T-helper 2 cell (primary cell): ENCODE measurements around the gene OTOA.
"Not testable (repeated sequence)": the region's sequence is repeated elsewhere in the genome, so short reads cannot be mapped to it uniquely, and the experiment has no call there.

Source experiments
- DNase-seq, 5 experiments: peaks; one replicate each; pipeline versions ENCODE4 v3.0.0 to v3.0.0-alpha.2; 2012 to 2022
- total RNA-seq, 2 donors: gene quantifications; one replicate each; lab custom pipeline; 2026; lab: John Stamatoyannopoulos, UW

The OTOA gene
- total RNA-seq: 0 to 0.62 reads per million in 2 donors

GRCh38 chr16:21663889-21664647 is at the start of gene OTOA:
OTOA (plus strand) TSS chr16:21663968; CDS start chr16:21678515, 14,547 bp downstream.
- DNase-seq: peak in 4 of 5 experiments; percentile 9 to 24 (median 16)

- DNase-seq: no peak
Measured at GRCh38 chr16:21614896-21615295, 48.9 kb upstream of the OTOA start.

- DNase-seq: no peak
Measured at GRCh38 chr16:21617607-21618006, 46.2 kb upstream of the OTOA start.

- DNase-seq: no peak
Measured at GRCh38 chr16:21618281-21618680, 45.5 kb upstream of the OTOA start.

- no peak for DNase-seq
Measured at GRCh38 chr16:21619765-21620425, 43.9 kb upstream of the OTOA start.

- no peak for DNase-seq
Measured at GRCh38 chr16:21620592-21620991, 43.2 kb upstream of the OTOA start.

GRCh38 chr16:21622545-21622944 is 41.2 kb upstream of the OTOA start:
- DNase-seq: peak in 1 of 5 experiments; percentile 49

GRCh38 chr16:21625026-21625425 is 38.7 kb upstream of the OTOA start:
- no peak for DNase-seq

GRCh38 chr16:21626659-21627277 is 37.0 kb upstream of the OTOA start:
- DNase-seq: peak in 2 of 5 experiments; percentile 21 to 73

GRCh38 chr16:21628121-21628726 is 35.5 kb upstream of the OTOA start:
- no peak for DNase-seq

- DNase-seq: no peak
Measured at GRCh38 chr16:21628772-21629171, 35.0 kb upstream of the OTOA start.

GRCh38 chr16:21629616-21630539 is 33.9 kb upstream of the OTOA start:
- not testable (repeated sequence) for DNase-seq

- not testable (repeated sequence) for DNase-seq
Measured at GRCh38 chr16:21630866-21631265, 32.9 kb upstream of the OTOA start.

GRCh38 chr16:21631376-21631775 is 32.4 kb upstream of the OTOA start:
- not testable (repeated sequence) for DNase-seq

GRCh38 chr16:21631951-21632575 is 31.7 kb upstream of the OTOA start:
- not testable (repeated sequence) for DNase-seq

- DNase-seq: no peak
Measured at GRCh38 chr16:21634216-21634615, 29.6 kb upstream of the OTOA start.

- DNase-seq: not testable (repeated sequence)
Measured at GRCh38 chr16:21635694-21636093, 28.1 kb upstream of the OTOA start.

- DNase-seq: no peak
Measured at GRCh38 chr16:21637032-21637968, 26.5 kb upstream of the OTOA start.

GRCh38 chr16:21638573-21638975 is 25.2 kb upstream of the OTOA start:
- peak in 1 of 5 experiments; percentile 90 for DNase-seq

GRCh38 chr16:21639493-21639892 is 24.3 kb upstream of the OTOA start:
- DNase-seq: no peak
